Measurements from ENCODE around the gene LMO2. TPM values are rescaled to one million over a fixed set of nuclear protein-coding genes. Genes with fewer than 3 reads are reported as not detected.
"Not testable (repeated sequence)": the region's sequence is repeated elsewhere in the genome, so short reads cannot be mapped to it uniquely, and the experiment has no call there.

Gene LMO2
- total RNA-seq, 1 donor from 2014 or later, result 18.4 TPM

DNA sequence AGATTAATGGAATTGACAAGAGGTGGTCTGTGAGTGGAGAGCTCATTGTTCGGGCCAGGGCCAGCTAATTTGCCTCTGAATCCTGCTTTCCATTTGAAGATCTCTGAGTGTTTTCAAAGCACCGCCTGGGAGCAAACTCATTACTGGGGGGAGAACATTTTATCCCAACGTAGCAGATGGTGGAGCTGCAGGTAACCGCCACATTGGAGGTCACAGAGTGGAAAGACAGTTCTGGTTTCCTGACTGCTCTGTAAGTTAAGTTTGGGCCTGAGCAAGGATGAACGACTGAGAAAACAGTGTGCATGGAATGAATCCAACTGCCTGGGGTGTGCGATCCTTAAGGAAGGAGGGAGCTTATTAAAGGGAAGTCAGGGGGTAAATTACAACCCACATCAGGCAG lies 30.5 kb downstream of the LMO2 start:
- DNase-seq, result no peak

DNA sequence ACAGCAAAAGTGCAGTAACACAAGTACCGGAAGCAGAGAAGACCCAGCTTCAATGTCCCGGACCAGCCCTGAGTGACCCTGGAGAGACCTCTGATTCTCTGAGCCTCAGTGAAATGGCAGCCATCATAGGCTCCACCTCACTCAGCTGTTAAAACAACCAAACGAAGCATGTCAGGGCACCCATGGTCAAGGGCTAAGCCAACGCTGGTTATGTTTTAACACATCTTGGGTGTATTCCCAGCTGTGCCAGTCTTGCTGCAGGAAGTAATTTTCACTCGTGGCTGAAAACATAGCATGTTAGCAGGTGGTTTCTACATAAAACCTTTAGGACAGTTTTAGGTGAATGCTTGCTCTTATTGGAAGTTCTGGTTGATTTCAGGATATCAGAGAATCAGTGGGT lies 30.9 kb downstream of the LMO2 start:
- no peak for DNase-seq

DNA sequence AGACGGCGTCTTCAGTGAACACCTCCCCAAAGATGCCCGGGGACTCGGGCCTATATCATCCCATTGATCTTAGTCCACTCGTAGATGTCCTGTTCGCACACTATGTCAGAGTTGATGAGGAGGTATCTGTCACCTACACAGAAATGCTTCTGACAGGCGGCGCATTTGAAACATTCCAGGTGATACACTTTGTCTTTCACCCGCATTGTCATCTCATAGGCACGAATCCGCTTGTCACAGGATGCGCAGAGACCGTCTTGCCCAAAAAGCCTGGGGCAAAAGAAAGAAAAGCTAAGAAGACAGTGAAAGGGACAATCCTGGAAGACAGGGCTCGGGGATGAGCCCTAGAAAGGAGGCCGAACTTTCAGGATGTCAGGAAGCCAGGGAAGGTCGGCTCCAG lies 32.6 kb downstream of the LMO2 start:
- DNase-seq, result no peak

- peak; percentile 19 for DNase-seq
Observed at GRCh38 chr11:33857933-33858371, 33.9 kb downstream of the LMO2 start.

GRCh38 chr11:33855500-33855899 lies 36.4 kb downstream of the LMO2 start:
- no peak for DNase-seq

- no peak for DNase-seq
Observed at GRCh38 chr11:33848717-33849390, 43.0 kb downstream of the LMO2 start.

GRCh38 chr11:33847251-33847650 lies 44.6 kb downstream of the LMO2 start:
- no peak for DNase-seq

- DNase-seq, result no peak
Observed at GRCh38 chr11:33844236-33844635, 47.6 kb downstream of the LMO2 start.

- no peak for DNase-seq
Observed at GRCh38 chr11:33843018-33843417, 48.9 kb downstream of the LMO2 start.

- DNase-seq, result no peak
Observed at GRCh38 chr11:33842236-33842915, 49.5 kb downstream of the LMO2 start.

GRCh38 chr11:33838234-33838633 lies 53.6 kb downstream of the LMO2 start:
- not testable (repeated sequence) for DNase-seq

DNA sequence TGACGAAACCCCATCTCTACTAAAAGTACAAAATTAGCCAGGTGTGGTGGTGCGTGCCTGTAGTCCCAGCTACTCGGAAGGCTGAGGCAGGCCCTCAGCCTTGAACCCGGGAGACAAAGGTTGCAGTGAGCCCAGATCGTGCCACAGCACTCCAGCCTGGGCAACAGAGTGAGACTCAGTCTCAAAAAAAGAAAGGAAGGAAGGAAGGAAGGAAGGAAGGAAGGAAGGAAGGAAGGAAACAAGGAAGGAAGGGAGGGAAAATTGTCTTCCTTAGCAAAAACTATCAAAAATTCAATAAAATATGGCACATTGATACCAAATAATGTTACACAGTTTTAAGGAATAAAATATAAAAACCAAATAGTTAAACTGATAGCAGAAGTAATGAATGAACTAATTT lies 54.5 kb downstream of the LMO2 start:
- not testable (repeated sequence) for DNase-seq

- no peak for DNase-seq
Observed at GRCh38 chr11:33835143-33835878, 56.6 kb downstream of the LMO2 start.

GRCh38 chr11:33832676-33833075 lies 59.2 kb downstream of the LMO2 start:
- no peak for DNase-seq

- DNase-seq, result no peak
Observed at GRCh38 chr11:33830903-33831648, 60.8 kb downstream of the LMO2 start.

- peak; percentile 35 for DNase-seq
Observed at GRCh38 chr11:33829430-33830141, 62.3 kb downstream of the LMO2 start.

DNA sequence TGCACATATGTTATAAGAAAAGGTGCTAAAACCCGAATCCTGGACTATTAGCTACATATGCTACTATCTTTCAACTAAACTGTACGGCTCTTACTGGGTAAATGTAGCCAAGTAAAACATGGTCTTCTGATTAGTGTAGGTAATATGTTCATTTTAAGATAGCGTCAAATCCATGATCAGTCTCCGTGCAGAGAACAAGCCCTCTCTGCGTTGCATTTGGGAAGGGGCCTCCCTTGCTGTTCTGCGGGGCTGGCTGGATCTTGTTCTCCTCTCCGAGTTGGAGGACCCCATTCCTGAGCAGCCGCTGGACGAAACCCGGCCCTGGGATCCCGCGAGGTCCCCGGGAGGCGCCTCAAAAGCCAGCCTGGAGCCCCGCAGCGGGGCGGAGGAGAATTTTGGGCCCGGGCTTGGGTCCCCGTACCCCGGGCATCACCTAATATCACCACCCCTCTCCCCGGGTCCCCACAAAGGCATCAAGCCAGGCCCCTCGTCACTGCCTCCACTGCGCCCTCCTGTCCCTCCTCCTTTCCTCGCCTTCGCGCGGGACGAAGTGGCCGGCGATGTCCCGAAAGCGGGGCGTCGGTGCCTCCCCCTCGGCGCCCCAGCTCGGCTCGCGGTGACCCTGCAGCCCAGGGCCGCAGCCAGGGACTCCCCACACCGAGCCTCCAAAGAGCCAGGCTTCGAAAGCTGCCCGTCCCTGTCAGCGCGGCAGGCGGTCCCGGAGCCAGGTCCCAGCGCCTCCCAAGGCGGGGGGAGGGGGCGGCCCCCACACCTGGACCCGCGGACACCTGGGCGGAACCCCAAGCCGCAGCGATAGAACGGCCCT lies 63.1 kb downstream of the LMO2 start:
- DNase-seq, result no peak

- no peak for DNase-seq
Observed at GRCh38 chr11:33827206-33827605, 64.7 kb downstream of the LMO2 start.

DNA sequence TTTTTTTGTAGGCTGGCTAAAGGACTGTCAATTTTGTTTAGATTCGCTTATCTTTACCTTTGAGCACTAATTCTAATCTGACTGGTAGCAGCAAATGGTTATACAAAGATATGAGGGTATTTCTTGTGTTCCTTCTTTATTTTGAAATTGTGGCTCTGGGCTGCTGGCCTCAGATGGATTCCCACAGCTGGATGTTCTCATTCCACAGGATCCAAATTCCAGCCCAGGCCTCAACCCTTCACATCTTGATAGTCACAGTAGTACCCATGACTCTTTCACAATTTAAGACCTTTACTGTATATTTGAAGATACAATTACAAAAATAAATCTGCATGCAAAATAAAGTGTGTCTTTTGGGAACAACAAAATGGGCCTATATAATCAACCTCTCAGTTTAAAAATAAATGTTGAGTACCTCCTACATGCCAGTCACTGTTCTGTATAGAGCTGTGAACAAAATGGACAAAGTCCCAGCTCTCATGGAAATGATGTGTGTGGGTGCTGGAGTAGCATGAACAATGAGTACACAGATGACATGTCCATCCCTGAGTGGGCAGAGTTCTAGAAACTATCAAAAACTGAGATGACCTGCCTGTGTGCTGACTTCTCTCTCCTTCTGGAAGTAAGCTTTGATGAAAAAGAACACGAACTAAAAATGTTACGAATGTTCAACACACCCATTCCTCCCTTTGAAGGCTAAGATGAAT lies 65.9 kb downstream of the LMO2 start:
- no peak for DNase-seq

- DNase-seq, result not testable (repeated sequence)
Observed at GRCh38 chr11:33822981-33823380, 68.9 kb downstream of the LMO2 start.
